Heart left ventricle (tissue), 16 donors: ENCODE data around the gene HOXA3. TPM values are rescaled to one million over a fixed set of nuclear protein-coding genes. Genes with fewer than 3 reads are reported as not detected.

Experiments
- ATAC-seq, 4 donors: fragments of 200-7000 bp; cut with Tn5 transposase; one replicate each; pipeline ENCODE4 v1.9.1; 2020 to 2022; ENCODE audit warnings: moderate library complexity in 4 of 4, mild to moderate bottlenecking in 3 of 4, moderate number of reproducible peaks in 1 of 4
- DNase-seq, 5 donors: peaks; one replicate each; pipeline ENCODE4 v3.0.0-alpha.2; 2020
- H3K27ac ChIP-seq, 12 donors: fragments of 200-600 bp; sonication (generic) in 4 of 12; one replicate each; pipeline versions ENCODE4 v1.5.0 to v1.8.0; 2016 to 2022; ENCODE audit warnings: mild to moderate bottlenecking in 2 of 12
- H3K27me3 ChIP-seq, 9 donors: fragments of 200-600 bp; sonication (generic) in 2 of 9; one replicate each; pipeline versions ENCODE4 v1.5.1 to v1.8.0; 2016 to 2022; ENCODE audit warnings: mild to moderate bottlenecking in 3 of 9
- H3K36me3 ChIP-seq, 9 donors: fragments of 200-600 bp; sonication (generic) in 2 of 9; one replicate each; pipeline versions ENCODE4 v1.5.0 to v1.8.0; 2018 to 2022; ENCODE audit warnings: mild to moderate bottlenecking in 2 of 9
- H3K4me1 ChIP-seq, 12 donors: fragments of 200-600 bp; sonication (generic) in 4 of 12; one replicate each; pipeline versions ENCODE4 v1.5.0 to v1.8.0; 2016 to 2022; ENCODE audit warnings: mild to moderate bottlenecking in 3 of 12
- H3K4me3 ChIP-seq, 12 donors: fragments of 200-600 bp; sonication (generic) in 4 of 12; one replicate each; pipeline versions ENCODE4 v1.5.0 to v1.8.0; 2017 to 2022; ENCODE audit warnings: mild to moderate bottlenecking in 9 of 12, moderate library complexity in 4 of 12
- H3K9me3 ChIP-seq, 12 donors: fragments of 200-600 bp; sonication (generic) in 4 of 12; one replicate each; pipeline versions ENCODE4 v1.5.0 to v1.8.0; 2016 to 2022; ENCODE audit warnings: mild to moderate bottlenecking in 1 of 12
- POLR2A ChIP-seq, 2 donors: fragments of 450-650 bp; IDR thresholded peaks; one replicate each; pipeline ENCODE4 v1.6.1; 2017; ENCODE audit warnings: antibody characterized with exemption in 2 of 2, mild to moderate bottlenecking in 2 of 2, moderate library complexity in 2 of 2
- WGBS, 4 donors: extraction: QIAGEN DNeasy Blood & Tissue Kit in 2 of 4; methylation state at CpG; one replicate each; pipeline versions ENCODE4 v1.1.5 to v1.1.7; 2013 to 2018; 5-methylcytosine and 5-hydroxymethylcytosine counted together
- intact Hi-C, 10 donors: fragments of 100-400 bp; cut with DNase I; formaldehyde crosslinking; loops; one replicate each; pipeline versions ENCODE4 v1.11.1 to v1.14.2; 2022
- polyA plus RNA-seq, 2 donors: library from polyadenylated mRNA; stranded (reverse); fragments of 200-250 nt; gene quantifications; one replicate each; pipeline ENCODE4 v1.2.3, GENCODE V29; 2013
- total RNA-seq, 9 donors: library from RNA; depleted of rRNA in 2 of 9; stranded (reverse); fragments of >200 nt in 2 of 9; fragmentation: NEBNext Ultra II Directional in 3 of 9; extraction: Animal tissue kit (Norgen Biotek cat#: 25700) in 3 of 9; gene quantifications; one replicate each; pipeline versions ENCODE4 v1.1.0 to v1.2.4, GENCODE V29; 2016 to 2023
- TF ChIP-seq, protein P1 (sequence below), 12 donors: fragments of 200-600 bp; sonication (generic) in 4 of 12; IDR thresholded peaks; one replicate each; pipeline versions ENCODE4 v1.5.0 to v1.8.0; 2018 to 2022; ENCODE audit warnings: antibody characterized with exemption in 12 of 12, mild to moderate bottlenecking in 5 of 12
- donor health status: ischemic (EF 13 %, LVEDD 7.1; RV severe dilation, severe dysfunction).
- donor health status: healthy with polysubstance abuse.
- donor health status: DM: no; HTN: yes; CAD: no.
- donor health status: DM: no; HTN: no; CAD: no.
- donor health status: ischemic (EF 25% LVEDD 6.9; RV normal size, moderate dysfunction).
- donor health status: ischemic (EF 25% LVEDD 5.7; RV mildly dilated, moderate dysfunction).
- donor health status: healthy.
- donor health status: DM: yes; HTN: yes; CAD: no.
- donor health status: ischemic (EF 35%, LVEDD 5.7; RV mildly dilated, moderate dysfunction).
- donor health status: nonischemic (EF 11% LVEDD 7.7; RV severe dilation, severe dysfunction).
- donor health status: DM: yes; HTN: yes; CAD: no.
- donor health status: PGD.
- donor health status: ischemic (EF 29% LVEDD 5.4; RV normal size, mild dysfunction).
- donor health status: nonischemic (EF 23%, LVEDD 6.1; RV moderate dilation, normal function).

Gene HOXA3
- total and polyA plus RNA-seq, 11 donors = 0.07 to 3.1 (median 0.64) TPM; not detected in 2

DNA sequence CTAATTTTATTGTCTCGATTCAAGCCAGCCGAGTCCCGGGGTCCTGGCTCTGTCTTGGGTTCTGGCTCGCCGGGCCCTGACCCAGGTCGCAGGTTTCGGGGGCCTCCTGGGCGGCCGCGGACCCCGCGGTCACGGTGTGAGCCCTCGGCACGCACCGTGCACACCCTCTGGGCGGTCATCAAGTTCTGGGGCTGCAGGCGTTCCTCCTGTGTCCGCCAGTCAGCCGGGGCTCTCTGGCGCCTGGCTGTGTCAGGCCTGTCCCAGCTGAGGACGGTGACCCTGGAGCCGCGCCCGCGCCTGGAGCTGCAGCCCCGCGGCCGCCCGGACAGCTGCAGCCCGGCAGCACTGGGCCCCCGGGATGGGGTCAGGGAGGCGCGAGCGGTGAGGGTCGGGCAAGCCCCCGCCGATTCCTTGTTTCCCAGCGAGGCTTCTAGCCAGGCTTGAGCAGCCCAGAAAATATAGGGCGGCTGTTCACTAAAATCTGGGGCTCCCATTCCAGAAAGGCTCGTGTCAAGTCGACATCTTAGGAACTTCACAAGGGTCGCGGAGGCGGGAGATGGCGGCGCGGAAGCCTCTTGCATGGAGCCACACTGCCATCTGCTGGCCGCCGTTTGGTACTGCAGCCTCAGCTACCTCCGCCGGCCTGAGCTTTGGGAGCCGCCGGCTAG, 8.3 kb upstream of the HOXA3 start:
- H3K9me3 ChIP-seq = no peaks in the 10 kb centered on the region
- H3K4me3 ChIP-seq = peak overlapping the region; percentile 40 to 67 (median 56)
- peak; percentile 35 to 85 (median 82) for ATAC-seq
- 1 to 2% (median 1%) methylated on average over 22 to 54 of the region's 54 CpGs for WGBS, 4 donors
- H3K27me3 ChIP-seq = peaks cover 79 to 100% (median 98%) of the 10 kb centered on the region in 9 donors
- peaks cover 0 to 61% (median 19%) of the 10 kb centered on the region in 12 donors for H3K4me1 ChIP-seq
- no peaks in the 10 kb centered on the region for H3K36me3 ChIP-seq
- TF ChIP-seq, protein P1, sequence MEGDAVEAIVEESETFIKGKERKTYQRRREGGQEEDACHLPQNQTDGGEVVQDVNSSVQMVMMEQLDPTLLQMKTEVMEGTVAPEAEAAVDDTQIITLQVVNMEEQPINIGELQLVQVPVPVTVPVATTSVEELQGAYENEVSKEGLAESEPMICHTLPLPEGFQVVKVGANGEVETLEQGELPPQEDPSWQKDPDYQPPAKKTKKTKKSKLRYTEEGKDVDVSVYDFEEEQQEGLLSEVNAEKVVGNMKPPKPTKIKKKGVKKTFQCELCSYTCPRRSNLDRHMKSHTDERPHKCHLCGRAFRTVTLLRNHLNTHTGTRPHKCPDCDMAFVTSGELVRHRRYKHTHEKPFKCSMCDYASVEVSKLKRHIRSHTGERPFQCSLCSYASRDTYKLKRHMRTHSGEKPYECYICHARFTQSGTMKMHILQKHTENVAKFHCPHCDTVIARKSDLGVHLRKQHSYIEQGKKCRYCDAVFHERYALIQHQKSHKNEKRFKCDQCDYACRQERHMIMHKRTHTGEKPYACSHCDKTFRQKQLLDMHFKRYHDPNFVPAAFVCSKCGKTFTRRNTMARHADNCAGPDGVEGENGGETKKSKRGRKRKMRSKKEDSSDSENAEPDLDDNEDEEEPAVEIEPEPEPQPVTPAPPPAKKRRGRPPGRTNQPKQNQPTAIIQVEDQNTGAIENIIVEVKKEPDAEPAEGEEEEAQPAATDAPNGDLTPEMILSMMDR (IDR thresholded peaks at IDR 0.05) = peak; percentile 97 to 100 (median 100)
- TF ChIP-seq POLR2A (IDR thresholded peaks at IDR 0.05) = no peak
- peak overlapping the region in 1 of 12 donors; percentile 71 for H3K27ac ChIP-seq
- peak; percentile 76 to 92 (median 85) for DNase-seq
- intact Hi-C loops = loop anchor here (1.0 to 10.0 kb wide), 14 partner anchors 308 to 1306 kb away; no protein-coding TSS in a partner anchor

DNA sequence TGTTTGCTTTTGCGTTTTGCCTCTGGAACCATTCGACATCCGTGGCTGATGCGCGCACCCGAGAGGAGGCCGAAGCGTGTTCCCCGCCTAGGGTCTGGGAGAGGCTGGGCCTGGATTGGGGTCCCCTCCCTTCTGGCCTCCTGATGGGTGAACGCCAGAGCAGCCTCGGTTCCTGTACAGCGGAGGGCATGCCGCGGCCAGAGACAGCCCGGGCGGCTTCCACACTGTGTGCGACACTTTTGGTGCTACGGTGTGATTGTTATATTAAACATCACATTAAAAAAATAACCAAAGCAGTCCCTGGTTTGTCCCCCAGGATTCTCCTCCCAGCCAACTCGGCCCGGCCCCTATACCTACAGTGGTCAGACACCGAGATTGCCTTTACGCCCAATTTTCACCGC, 7.8 kb upstream of the HOXA3 start:
- peak in 2 of 5 donors; percentile 24 to 51 for DNase-seq
- Histone ChIP-seq H3K4me1 (peaks cover 1 to 61% (median 21%) of the 10 kb centered on the region in 12 donors), H3K9me3 (no peaks in the 10 kb centered on the region), H3K27me3 (peaks cover 79 to 100% (median 98%) of the 10 kb centered on the region in 9 donors), H3K27ac (no peak overlapping the region), H3K36me3 (no peaks in the 10 kb centered on the region), H3K4me3 (peak overlapping the region; percentile 40 to 67 (median 56))
- 17 to 37% (median 28%) methylated on average over 17 to 23 of the region's 23 CpGs for WGBS, 4 donors
- ATAC-seq = peak in 2 of 4 donors; percentile 11
- intact Hi-C loops = loop anchor here (2.0 to 10.0 kb wide), 13 partner anchors 308 to 1305 kb away; no protein-coding TSS in a partner anchor
- no peak for TF ChIP-seq POLR2A (IDR thresholded peaks at IDR 0.05)
- TF ChIP-seq, protein P1 (IDR thresholded peaks at IDR 0.05) = no peak

GRCh38 chr7:27159266-27160144, 7.1 kb upstream of the HOXA3 start:
- H3K27ac ChIP-seq = no peak overlapping the region
- ATAC-seq (no peak), DNase-seq (peak in 1 of 5 donors; percentile 54)
- TF ChIP-seq POLR2A (IDR thresholded peaks at IDR 0.05) = no peak
- TF ChIP-seq, protein P1 (IDR thresholded peaks at IDR 0.05) = no peak
- no peaks in the 10 kb centered on the region for H3K36me3 ChIP-seq
- intact Hi-C loops = loop anchor here (2.0 to 10.0 kb wide), 14 partner anchors 307 to 1305 kb away; no protein-coding TSS in a partner anchor
- 36 to 63% (median 49%) methylated on average over 27 of the region's 27 CpGs for WGBS, 4 donors
- H3K4me1 ChIP-seq = peaks cover 3 to 61% (median 22%) of the 10 kb centered on the region in 12 donors
- H3K27me3 ChIP-seq = peaks cover 79 to 100% (median 98%) of the 10 kb centered on the region in 9 donors
- H3K9me3 ChIP-seq = no peaks in the 10 kb centered on the region
- H3K4me3 ChIP-seq = peak overlapping the region in 1 of 12 donors; percentile 67
